RWPE2 (cell line): Measurements from ENCODE around the gene SLC28A1.

Source experiments
- ATAC-seq: fragments of 200-7000 bp; cut with Tn5 transposase; 3 replicates; pipeline ENCODE4 v1.9.1; 2021; ENCODE audit warnings: low read depth
- DNase-seq: peaks from one replicate; pipeline ENCODE4 v3.0.0-alpha.2; 2020; ENCODE audit warnings: low spot score
- H3K27ac ChIP-seq: fragments of 450-650 bp; 2 replicates; pipeline ENCODE4 v1.5.1; 2017; ENCODE audit warnings: mild to moderate bottlenecking; ENCODE audit not compliant: poor library complexity, severe bottlenecking
- H3K27me3 ChIP-seq: fragments of 250-450 bp; sonication (Bioruptor Pico); 2 replicates; pipeline ENCODE4 v1.5.1; 2021; ENCODE audit warnings: mild to moderate bottlenecking, moderate library complexity; ENCODE audit not compliant: insufficient read depth, poor library complexity, severe bottlenecking
- H3K36me3 ChIP-seq: fragments of 250-450 bp; sonication (Bioruptor Pico); 2 replicates; pipeline ENCODE4 v1.5.1; 2020; ENCODE audit warnings: low read depth, mild to moderate bottlenecking, moderate library complexity
- H3K4me1 ChIP-seq: fragments of 250-450 bp; sonication (Bioruptor Pico); 2 replicates; pipeline ENCODE4 v1.5.1; 2021; ENCODE audit warnings: mild to moderate bottlenecking, moderate library complexity; ENCODE audit not compliant: insufficient read depth, poor library complexity, severe bottlenecking
- H3K4me3 ChIP-seq: fragments of 250-450 bp; sonication (Bioruptor Pico); 2 replicates; pipeline ENCODE4 v1.5.1; 2021; ENCODE audit warnings: mild to moderate bottlenecking, moderate library complexity; ENCODE audit not compliant: severe bottlenecking
- H3K9me3 ChIP-seq: fragments of 250-450 bp; sonication (Bioruptor Pico); 2 replicates; pipeline ENCODE4 v1.5.1; 2021; ENCODE audit warnings: mild to moderate bottlenecking, moderate library complexity; ENCODE audit not compliant: severe bottlenecking
- CTCF ChIP-seq: fragments of 450-650 bp; IDR thresholded peaks from one replicate; pipeline ENCODE4 v1.5.1; 2017; ENCODE audit warnings: mild to moderate bottlenecking, moderate library complexity; ENCODE audit not compliant: poor library complexity, severe bottlenecking

The SLC28A1 gene

DNA sequence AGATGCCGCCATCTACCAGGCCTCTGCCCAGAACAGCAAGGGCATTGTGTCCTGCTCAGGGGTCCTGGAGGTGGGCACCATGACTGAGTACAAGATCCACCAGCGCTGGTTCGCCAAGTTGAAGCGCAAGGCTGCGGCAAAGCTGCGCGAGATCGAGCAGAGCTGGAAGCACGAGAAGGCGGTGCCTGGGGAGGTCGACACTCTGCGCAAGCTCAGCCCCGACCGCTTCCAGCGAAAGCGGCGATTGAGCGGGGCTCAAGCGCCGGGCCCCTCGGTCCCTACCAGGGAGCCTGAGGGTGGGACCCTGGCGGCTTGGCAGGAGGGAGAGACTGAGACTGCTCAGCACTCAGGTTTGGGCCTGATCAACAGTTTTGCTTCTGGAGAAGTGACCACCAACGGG is 44.7 kb upstream of the SLC28A1 start:
- no peaks in the 10 kb centered on the region for H3K9me3 ChIP-seq
- H3K27me3 ChIP-seq = no peaks in the 10 kb centered on the region
- no peak for TF ChIP-seq CTCF
- H3K4me1 ChIP-seq = no peaks in the 10 kb centered on the region
- no peak overlapping the region for H3K4me3 ChIP-seq
- no peak overlapping the region for H3K27ac ChIP-seq
- no peaks in the 10 kb centered on the region for H3K36me3 ChIP-seq
- no peak for ATAC-seq
- DNase-seq = no peak

- no peaks in the 10 kb centered on the region for H3K4me1 ChIP-seq
- H3K9me3 ChIP-seq = no peaks in the 10 kb centered on the region
- no peak overlapping the region for H3K4me3 ChIP-seq
- H3K36me3 ChIP-seq = no peaks in the 10 kb centered on the region
- H3K27ac ChIP-seq = no peak overlapping the region
- no peak for TF ChIP-seq CTCF
- DNase-seq (no peak), ATAC-seq (no peak)
- H3K27me3 ChIP-seq = no peaks in the 10 kb centered on the region
Observed at GRCh38 chr15:84840255-84840654, 44.2 kb upstream of the SLC28A1 start.

DNA sequence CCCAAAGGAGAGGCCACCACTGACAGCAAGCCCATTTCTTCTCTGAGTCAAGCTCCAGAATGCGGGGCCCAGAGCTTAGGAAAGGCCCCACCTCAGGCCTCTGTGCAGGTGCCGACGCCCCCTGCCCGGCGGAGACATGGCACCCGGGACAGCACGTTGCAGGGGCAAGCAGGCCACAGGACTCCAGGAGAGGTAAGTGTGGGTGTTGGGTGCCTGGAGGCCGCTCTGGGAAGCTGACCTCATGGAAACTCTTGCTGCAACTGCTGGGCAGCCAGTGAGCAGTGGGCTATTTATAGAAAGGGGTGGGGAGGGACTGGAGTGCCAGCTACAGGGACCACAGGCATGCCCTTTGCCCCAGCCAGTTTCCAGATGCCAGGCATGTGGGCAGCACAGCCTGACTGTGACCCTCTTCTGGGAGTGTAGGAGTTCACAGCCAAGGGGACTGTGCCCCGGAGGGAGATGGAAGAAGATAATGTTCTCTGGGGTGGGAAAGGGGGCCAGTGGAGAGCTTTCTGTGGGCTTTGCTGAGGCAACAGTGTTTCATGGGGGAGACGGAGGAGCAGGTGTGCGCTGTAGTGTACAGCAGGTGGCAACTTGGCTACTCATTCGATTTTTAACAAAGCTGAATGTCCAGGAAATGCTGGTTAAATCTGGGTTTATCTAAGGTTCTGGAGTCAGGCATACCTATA is 43.6 kb upstream of the SLC28A1 start:
- no peak overlapping the region for H3K27ac ChIP-seq
- H3K4me1 ChIP-seq = no peaks in the 10 kb centered on the region
- no peaks in the 10 kb centered on the region for H3K9me3 ChIP-seq
- H3K4me3 ChIP-seq = no peak overlapping the region
- DNase-seq (no peak), ATAC-seq (peak; percentile 14; the same call in 2 of the 3 replicates)
- H3K27me3 ChIP-seq = no peaks in the 10 kb centered on the region
- H3K36me3 ChIP-seq = no peaks in the 10 kb centered on the region
- no peak for TF ChIP-seq CTCF

DNA sequence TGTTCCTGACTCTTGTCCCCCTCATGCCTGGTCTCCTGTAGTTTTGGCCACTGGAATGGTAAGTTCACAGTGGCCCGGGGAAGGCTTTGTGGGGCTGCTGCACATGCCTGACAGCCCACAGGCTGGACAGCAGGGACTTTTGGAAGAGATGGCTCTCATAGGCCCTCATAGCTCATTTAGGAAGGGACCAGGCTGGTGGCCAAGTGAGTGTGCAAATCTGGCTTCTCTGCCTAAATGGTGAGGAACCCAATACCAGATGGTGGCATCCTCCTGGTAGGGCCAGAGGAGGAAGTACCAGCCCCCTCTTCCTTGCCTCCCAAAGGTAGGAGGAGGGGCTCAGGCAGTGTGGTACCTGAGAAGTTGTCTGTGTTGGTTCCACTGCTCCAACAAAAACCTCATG is 41.7 kb upstream of the SLC28A1 start:
- Histone ChIP-seq H3K4me1 (no peaks in the 10 kb centered on the region), H3K27ac (no peak overlapping the region), H3K4me3 (no peak overlapping the region), H3K9me3 (peaks cover 6% of the 10 kb centered on the region), H3K27me3 (no peaks in the 10 kb centered on the region), H3K36me3 (no peaks in the 10 kb centered on the region)
- no peak for DNase-seq
- no peak for TF ChIP-seq CTCF
- no peak for ATAC-seq

GRCh38 chr15:84844964-84845363 is 39.5 kb upstream of the SLC28A1 start:
- Histone ChIP-seq H3K4me3 (no peak overlapping the region), H3K9me3 (peaks cover 11% of the 10 kb centered on the region), H3K27me3 (no peaks in the 10 kb centered on the region), H3K36me3 (no peaks in the 10 kb centered on the region), H3K27ac (no peak overlapping the region), H3K4me1 (no peaks in the 10 kb centered on the region)
- no peak for ATAC-seq
- no peak for TF ChIP-seq CTCF
- DNase-seq = no peak
